Measurements from ENCODE around the gene NPR3.

- TF ChIP-seq EP300 (IDR thresholded peaks at IDR 0.05) (no peak), CTCF (IDR thresholded peaks at IDR 0.05) (no peak), POLR2A (IDR thresholded peaks at IDR 0.05) (no peak)
Observed at GRCh38 chr5:32708949-32709348, 2.2 kb upstream of the NPR3 start.

All from ovary (tissue), 3 donors.